B cell (primary cell): ENCODE data around the gene SCN2B.

ENCODE experiments used
- CTCF ChIP-seq: fragments of 200-600 bp; IDR thresholded peaks from one replicate; pipeline ENCODE4 v1.8.0; 2022; ENCODE audit warnings: antibody characterized with exemption, mild to moderate bottlenecking
- EZH2 ChIP-seq: IDR thresholded peaks from 2 replicates; pipeline ENCODE4 v1.6.1; 2012; ENCODE audit warnings: borderline replicate concordance, low read depth, mild to moderate bottlenecking, moderate library complexity, low read length; ENCODE audit not compliant: insufficient read depth, poor library complexity, severe bottlenecking

- no peak for TF ChIP-seq CTCF
- no peak for TF ChIP-seq EZH2
These were observed 63.6 kb downstream of the SCN2B start for GRCh38 chr11:118112711-118113430.
